ENCODE results near the gene GCA.
A peak's percentile ranks its signal among the peaks of the same experiment; 100 is the strongest.

GCA gene, protein sequence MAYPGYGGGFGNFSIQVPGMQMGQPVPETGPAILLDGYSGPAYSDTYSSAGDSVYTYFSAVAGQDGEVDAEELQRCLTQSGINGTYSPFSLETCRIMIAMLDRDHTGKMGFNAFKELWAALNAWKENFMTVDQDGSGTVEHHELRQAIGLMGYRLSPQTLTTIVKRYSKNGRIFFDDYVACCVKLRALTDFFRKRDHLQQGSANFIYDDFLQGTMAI

DNA sequence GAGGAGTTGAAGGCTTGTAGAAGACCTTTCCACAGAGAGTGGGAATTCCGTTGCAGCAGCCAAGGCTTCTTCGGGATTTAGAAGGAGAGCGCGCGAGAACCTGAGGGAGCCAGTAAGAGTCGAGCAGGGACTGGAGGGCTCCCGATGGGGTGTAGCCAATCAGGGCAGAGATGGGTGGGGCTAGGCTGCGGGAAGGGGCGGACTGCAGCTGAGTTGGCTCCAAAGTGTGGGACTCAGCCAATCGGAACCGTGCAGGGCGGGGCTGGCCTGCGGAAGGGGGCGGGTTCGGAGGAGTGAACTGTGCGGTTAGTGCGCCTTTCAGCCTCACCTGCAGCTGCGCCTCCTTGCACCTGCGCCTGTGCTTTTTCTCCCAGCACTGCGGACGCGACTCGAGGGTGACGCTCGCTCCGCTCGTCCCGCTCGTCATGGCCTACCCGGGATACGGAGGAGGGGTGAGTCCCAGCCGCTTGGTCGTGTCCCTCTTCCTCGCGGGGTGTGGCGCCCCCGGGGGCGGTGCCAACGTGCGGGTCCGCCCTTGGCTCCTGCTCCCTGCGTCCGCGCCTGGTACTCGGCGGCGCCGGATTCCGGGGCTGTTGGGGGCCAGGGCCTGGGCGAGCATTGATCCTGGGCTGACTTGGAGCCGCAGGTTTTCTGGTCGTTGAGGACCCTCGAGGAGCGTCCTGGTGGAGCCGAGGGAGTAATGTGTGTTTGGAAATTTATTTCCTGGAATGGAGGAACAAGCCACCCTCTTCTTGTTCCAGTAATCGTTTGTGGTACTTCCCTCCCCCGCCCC is at the start of gene GCA:
TSS of gene GCA (plus strand) at position 309 of the 793 bp plus-strand sequence. CDS start at position 426, 117 bp downstream.
- peak; percentile 95 to 98 (median 97) for DNase-seq (ENCODE audit: low read depth in 2 of 3, low spot score in 1 of 3)

DNA sequence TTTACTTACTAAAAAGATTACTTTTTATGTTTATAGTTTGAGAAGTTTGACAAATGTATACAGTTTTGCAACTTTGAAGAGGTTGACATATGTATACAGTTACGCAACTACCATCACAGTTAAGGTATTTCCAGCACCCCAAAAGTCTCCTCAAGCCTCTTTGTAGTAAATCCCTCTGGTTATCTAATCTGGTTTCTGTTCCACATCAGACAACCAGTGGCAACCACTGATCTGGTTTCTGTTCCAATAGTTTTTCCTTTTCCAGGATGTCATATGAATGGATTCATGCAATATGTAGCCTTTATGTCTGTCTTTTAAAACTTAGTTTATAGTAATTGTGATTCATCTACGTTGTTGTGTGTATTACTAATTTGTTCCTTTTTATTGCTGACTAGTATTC is 48.9 kb upstream of the GCA start:
- DNase-seq (ENCODE audit: low read depth in 2 of 3, low spot score in 1 of 3) = no peak

DNA sequence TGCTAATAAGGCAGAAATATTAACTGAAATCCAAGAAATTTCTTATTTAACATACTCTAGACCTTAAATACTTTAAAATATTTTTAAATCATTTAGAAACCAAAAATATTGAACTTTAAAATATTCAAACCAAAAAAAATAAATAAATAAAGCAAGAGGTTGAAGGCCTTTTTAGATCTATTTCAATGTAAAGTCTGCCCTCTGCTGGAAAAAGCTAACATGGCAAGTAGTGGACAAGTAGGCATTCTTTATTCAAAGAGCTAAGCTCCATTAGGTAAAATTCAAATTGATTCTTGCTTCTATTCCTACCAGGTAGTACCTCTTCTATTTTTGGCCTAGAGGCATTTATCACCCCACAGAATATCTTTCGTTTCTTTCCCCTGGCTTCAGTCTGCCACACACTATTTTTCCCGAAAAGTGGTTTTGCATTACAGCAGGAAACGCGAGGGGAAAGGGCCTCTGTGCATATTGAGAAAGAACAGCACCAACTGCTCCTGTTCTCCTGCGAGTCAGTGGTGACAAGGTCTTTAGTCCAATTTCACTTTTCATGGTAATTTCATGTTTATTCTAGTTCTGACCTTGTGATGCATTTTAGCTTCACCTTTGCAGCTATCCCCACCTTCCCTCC is 45.9 kb upstream of the GCA start:
- DNase-seq (ENCODE audit: low read depth in 2 of 3, low spot score in 1 of 3) = peak in 2 of 3 donors; percentile 23 to 77

DNA sequence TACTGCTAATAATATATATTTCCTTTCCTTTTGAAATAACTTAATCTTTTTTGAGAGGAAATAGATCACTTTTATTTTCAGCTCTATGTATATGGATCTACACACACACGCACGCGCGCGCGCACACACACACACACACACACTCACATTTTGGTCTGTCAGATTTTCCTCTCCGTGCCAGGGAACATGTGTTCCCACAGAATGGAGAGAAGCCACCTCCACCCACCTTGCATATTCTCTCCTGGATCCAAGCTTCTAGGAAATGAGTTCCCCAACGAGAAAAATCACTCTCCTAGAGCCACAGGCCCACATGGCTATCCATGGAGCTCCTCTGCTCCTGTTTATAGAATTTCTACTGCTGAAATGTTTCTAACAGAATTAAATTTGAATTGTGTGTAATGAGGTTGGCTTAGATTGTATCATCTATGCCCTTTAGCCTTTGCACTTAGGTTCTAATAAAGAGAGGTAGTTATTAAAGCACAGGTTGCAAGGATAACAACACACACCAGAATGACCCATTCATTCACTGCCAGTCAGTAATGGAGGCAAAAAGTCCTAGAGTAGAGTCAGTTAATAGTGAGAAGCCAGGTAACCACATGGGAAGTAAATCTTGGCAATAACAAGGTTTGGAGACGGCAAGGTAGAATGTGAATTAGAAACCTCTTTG is 45.1 kb upstream of the GCA start:
- DNase-seq (ENCODE audit: low read depth in 2 of 3, low spot score in 1 of 3) = no peak

DNA sequence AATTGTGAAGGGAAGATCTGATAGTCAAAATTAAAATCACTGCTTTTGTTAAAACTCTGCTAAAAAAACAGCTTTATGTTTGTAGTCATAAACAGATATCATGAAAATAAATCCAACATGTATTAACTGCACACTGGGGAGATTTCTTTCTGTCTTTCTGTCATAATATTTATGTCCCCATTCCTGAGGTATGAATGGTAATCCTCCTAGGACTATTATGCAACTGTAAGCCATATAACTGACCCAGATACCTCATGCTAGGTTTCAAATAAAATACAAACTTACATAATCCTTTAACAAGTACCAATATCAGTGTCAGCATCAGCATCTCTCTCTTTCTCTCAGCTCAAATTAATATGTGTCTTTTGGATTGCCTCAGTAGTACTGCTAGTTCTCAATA is 43.7 kb upstream of the GCA start:
- DNase-seq (ENCODE audit: low read depth in 2 of 3, low spot score in 1 of 3) = no peak

DNA sequence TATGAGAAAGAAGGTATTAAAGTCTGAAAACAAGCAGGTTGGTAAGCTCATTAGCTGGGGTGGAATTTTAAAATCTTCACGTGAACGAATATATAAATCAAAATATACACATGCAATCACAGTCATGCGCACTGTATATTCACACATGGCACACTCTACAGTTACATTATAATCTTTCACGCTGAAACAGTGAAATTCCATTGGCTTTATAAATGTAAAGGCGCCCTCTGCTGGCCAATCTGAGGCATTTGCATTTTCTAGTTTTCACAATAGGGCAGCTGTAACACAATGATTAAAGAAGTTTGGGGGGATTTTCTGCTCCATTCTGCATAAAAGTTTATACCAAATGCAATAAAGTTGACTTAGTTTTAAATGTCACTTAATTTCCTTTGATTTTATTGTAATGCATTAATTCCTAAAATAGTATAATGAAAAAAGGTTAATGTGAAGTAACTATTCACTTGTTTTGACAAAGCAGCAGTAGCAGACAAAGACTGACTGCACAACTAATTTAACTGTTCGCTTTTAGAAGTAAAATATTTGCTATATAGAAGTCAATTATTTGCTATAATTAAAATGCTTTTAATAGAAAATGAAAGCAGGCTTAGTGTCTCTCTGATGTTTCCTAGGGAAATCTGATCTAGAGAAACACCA is 42.7 kb upstream of the GCA start:
- DNase-seq (ENCODE audit: low read depth in 2 of 3, low spot score in 1 of 3) = peak; percentile 8 to 40 (median 37)

DNA sequence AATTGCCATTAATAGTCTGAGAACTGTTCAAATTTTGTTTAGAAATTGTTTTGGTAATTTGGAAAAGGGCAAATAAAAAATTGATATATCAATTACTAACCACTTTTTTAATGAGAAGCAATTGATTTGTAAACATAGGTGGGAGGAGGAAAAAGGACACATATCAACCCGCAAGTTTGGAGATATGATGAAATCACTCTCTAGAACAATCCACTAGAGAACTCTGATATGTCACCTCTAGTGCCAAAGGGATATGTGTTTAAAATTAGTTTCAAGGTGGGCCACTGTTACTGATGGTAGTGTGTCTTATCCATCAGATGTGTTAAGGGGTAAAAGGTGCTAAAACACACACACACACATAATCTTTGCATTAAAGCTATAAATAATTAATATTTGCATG is 42.1 kb upstream of the GCA start:
- DNase-seq (ENCODE audit: low read depth in 2 of 3, low spot score in 1 of 3) = no peak

DNA sequence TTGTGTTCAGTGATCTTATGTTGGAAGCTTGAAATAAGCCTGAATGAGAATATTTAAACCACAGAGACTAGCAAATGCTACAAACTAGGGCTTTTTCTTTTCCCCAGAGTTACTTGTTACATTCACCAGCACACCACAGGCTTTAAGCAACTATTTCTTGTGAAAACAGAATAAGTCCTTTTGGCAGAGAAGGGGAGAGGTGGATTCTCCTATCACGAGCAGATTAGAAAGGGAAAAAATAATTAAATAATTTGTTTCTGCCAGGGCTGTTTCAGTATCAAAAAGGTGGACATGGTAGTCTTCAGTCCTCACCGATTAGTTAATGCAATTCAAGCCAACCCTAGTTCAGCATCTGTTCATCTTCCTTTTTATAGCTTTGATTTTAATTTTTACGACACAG is 38.0 kb upstream of the GCA start:
- DNase-seq (ENCODE audit: low read depth in 2 of 3, low spot score in 1 of 3) = no peak

DNA sequence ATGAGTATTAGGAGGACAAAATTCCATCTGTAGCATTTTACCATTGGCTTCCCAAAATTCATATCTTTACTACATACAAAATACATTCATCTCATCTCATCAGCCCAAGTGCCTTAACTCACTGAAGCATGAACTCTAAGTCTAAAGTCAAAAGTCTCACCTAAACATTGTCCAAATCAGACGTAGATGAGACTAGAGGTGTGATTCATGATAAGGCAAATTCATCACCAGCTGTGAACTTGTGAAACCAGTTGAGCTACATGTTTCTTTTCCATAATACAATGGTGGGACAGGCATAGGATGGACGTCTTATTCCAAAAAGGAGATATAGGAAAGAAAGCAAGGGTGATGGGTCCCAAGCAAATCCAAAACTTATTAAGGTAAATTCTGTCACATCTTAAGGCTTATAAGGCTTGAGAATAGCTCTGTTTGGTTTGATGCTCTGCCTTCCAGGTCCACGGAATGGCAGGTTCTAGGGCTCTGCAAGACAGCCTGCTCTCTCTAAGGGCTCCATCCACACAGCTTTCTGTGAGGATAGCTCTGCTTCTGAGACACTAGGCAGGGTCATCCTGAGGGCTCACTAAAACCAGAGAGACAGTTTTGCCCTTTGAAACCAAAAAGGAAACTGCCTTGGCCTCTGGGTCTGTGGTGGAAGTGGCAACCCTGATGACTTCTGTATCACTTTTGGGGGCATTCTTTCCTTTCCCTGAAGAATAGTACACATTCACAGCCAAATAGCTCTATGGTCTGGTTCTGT is 35.0 kb upstream of the GCA start:
- no peak for DNase-seq (ENCODE audit: low read depth in 2 of 3, low spot score in 1 of 3)

DNA sequence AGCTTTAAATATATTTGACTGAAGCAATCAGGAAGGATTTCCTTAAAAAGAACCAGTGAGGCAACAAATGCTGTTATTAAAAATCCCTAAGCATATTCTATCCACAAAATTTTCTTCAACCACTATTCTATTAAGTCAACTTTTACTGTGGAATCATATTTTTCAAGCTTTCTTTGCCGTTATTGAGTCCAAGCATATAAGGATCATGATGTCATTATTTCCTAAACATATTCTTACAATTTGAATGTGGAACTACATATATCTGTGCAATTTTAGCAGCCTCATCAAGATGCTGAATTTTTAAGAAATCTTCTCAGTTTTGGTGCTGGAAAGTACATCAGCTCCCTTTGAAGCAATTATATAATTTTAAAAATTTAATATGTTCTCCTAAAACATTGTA is 31.1 kb upstream of the GCA start:
- no peak for DNase-seq (ENCODE audit: low read depth in 2 of 3, low spot score in 1 of 3)

DNA sequence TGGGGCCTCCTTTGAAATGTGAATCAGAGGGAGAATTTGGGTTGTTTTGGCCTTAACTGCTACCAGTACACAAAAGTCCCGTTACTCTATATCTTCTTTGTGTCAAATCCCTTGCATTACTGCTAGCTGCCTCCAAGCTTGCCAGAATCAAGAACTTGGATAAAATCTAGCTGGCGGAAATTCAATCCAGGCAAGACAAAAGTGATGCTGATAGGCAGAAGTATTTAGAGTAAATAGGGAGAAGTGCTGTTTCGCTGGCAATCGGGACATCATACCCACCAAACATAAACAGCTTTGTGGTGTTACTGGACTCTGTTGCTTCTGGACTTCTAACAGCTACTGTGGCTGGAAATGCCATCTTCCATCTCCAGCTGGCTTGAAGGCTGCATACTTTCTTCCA is 28.0 kb upstream of the GCA start:
- no peak for DNase-seq (ENCODE audit: low read depth in 2 of 3, low spot score in 1 of 3)

DNA sequence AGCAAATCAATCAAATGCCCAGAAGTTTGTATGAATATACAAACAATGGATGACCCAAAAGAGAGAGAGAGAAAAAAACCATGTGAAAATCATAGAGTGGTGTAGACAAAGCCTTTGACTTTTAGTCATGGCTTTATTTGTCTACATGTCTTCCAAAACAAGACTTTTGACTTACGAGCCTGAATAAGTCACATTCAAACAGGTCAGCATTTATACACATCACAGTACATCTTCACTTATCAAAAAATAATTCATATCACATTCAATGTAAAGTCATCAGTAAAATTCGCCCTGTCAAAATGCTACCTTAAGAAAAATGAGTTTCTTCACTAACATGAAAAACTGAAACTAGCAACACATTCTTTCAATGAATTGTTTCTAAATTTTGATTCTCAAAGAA is 27.3 kb upstream of the GCA start:
- DNase-seq (ENCODE audit: low read depth in 2 of 3, low spot score in 1 of 3) = no peak

DNA sequence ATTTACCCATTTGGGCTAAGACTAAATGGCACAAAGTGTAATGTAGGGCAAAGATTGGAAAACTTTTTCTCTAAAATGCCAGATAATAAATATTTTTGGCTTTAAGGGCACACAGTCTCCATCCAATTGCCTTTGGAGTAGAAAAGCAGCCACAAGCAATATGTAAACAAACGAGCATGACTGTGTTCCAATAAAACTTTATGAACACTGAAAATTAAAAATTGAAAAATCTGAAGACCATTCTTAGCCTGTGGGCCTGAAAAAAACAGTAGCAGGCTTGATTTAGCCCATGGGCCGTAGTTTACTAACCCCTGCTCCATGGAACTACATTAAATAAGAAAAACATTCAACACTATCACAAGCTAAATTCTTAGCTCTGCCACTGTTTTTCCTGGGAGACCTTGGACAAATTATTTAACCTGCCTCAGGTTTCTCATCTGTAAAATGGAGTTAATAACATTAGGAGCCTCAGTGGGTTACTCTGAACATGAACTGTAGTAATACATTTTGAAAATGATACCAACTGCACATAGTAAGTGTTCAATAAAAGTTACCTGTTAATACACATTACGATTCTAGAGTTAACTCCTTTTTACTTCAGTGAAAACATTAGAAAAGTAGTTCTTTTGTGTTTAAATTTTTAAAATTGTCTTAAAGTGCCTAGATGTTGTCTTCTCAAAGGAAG is 26.7 kb upstream of the GCA start:
- no peak for DNase-seq (ENCODE audit: low read depth in 2 of 3, low spot score in 1 of 3)

DNA sequence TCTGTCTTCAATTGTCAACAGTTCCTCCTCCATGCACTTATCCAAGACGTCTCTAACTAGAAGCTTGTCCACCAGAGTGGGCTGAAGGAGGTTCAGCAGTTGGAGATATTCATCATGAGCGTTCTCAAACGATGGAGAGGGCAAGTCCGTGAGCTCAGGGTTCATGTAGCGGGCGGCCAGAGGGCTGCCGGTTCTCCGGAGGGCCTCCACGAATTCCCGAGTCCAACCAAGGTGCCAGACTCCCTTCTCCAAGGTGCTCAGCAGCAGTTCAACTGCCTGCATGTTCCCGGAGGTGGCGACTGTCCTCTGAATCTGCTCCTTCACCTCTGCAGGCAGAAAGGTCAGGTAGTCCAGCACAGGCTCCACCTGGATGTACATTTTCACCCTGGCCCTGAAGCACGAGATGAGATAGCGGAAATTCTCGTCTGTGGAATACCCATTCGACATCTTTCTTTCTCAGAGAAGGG is 26.0 kb upstream of the GCA start:
- DNase-seq (ENCODE audit: low read depth in 2 of 3, low spot score in 1 of 3) = peak in 2 of 3 donors; percentile 12 to 21

DNA sequence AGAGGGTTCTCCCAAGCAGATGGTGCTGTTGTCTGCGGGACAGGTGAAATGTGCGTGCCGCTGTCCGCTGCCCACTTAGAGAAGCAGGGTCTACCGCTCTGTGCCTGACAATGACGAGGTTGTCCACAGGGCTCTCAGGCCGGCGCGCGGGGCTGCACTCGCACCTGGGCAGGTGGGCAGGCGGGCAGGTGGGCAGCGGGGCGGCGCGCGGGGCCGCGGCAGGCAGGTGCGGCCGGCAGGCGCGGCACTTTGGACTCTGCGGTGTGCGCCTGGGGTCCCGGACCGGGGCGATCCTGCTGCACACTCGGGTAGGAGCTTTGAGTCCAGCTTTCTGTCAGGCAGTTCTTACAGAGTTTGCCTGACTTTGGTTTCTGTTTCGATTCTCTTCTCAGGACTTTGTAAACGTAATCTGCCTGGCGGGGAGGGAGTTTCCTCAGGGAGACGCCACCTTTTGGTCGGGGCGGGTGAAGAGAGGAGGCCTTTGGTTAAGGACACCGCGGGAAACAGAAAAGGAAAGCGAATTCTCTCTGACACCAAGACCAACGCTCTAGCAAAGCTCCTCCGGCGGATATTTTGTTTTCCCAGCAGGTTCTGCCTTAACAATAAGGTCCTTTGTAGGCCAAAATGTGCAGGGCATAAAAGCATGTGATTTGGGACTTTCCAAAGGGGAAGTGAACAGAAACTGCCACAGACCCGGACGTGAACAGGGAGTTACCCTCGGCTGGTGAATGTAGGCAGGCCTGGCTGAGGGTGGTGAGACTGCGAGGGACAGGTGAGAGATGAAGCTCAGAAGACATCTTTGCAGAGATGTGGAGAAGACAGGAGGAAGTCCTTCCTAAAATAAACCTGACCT is 25.4 kb upstream of the GCA start, which contains the start of gene IFIH1:
TSS of gene IFIH1 (minus strand) at position 357 of the 853 bp plus-strand sequence. CDS start 377 bp downstream, outside the sequence.
- DNase-seq (ENCODE audit: low read depth in 2 of 3, low spot score in 1 of 3) = peak; percentile 68 to 73 (median 68)

DNA sequence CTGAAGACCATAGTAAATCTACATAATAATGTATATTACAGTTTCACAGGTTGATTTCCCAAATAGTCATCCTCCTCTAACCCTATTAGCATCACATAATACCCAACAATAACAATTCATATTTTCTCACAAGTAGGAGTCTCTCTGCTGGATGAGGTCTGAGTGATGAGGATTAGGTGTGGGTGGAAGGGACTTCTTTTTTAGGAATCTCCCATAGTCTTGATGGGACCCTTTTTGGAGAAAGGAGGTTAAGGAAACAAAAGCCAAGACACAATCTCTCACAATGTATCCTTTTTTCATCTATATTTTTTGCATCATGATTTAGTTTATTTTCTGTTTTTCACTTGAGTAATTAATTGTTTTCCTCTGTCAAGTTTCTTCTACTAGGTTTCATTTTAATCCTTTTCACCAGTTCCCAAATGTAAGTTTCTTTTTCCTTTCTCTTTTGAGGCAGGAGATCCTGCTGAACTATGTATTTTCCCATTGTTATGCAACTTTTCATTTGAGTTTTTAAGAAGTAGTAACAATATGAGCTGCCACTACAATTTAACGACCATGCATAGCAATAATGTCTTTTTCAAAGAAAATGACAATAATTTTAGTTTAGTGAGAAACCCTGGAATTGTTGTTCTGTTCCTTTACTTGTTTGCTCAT is 22.9 kb upstream of the GCA start:
- no peak for DNase-seq (ENCODE audit: low read depth in 2 of 3, low spot score in 1 of 3)

DNA sequence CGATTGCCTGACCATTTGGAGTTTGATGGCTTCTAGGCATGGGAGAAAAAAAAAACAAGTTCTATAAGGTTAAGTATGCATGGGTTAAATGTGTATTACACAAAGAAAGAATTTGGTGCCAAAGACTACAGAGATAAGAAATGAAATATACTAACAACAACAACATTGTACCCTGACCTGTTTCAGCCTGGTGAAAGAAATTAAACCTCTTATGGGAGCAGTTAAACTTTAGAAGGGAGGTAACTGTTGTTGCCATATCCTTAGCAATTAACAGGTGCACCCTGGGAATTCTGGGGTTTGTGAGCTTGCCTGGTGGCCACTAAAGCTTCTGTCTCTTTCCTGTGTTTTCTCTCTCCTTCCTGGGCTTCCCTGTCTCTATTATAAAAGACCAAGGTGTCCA is 19.0 kb upstream of the GCA start:
- no peak for DNase-seq (ENCODE audit: low read depth in 2 of 3, low spot score in 1 of 3)

DNA sequence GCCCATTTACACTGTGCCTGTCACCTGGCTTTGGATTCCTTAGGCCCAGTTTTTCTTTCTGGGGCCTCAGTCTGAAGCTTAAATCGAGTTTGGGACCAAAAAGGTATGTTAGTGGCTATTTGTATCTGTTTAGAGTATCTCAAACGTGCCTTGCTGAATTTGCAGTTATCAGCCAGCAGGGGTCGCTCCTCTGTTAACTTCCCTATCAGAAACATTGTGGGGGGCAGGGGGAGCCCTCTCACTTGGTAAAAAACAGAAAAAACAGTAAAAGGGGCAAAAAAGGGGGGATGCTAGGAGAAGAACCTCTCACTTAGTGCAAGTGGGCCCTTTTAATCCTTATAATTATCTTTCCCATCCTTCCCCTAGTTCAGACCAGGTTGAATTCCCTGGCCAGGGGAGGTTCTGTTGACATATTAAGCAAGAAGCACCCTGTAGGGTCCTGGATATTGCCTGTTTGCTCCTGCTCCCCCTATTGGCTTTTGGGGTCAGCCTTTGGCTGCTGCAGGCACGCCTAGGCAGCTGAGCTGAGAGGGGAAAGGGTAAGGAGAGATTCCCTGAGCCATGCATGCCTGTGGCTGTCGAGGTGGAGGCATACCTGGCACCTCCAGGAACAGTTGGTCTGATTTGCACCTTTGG is 16.7 kb upstream of the GCA start:
- no peak for DNase-seq (ENCODE audit: low read depth in 2 of 3, low spot score in 1 of 3)
